SW480 (cell line): ENCODE data around the gene KLRF1.

Experiments
- DNase-seq: peaks from one replicate; pipeline ENCODE4 v3.0.0-alpha.2; 2016; ENCODE audit warnings: low spot score

Gene KLRF1, protein sequence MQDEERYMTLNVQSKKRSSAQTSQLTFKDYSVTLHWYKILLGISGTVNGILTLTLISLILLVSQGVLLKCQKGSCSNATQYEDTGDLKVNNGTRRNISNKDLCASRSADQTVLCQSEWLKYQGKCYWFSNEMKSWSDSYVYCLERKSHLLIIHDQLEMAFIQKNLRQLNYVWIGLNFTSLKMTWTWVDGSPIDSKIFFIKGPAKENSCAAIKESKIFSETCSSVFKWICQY

GRCh38 chr12:9827209-9827888 lies at the start of gene KLRF1:
KLRF1 (plus strand) TSS chr12:9827481; CDS start chr12:9827545, 64 bp downstream.
- DNase-seq, result no peak

DNA sequence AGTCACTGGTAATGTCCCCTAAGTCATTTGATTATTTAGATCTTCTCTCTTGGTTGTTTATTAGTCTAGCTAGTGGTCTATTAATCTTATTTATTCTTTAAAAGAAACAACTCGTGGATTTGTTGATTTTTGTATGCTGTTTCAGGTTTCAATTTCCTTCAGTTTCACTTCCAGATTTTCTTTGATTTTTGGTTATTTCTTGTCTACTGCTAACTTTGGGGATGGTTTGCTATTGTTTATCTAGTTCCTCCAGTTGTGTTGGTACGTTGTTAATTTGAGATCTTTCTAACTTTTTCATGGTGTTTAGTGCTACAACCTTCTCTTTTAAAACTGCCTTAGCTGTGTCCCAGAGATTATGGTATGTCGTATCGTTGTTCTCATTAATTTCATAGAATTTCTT lies 48.1 kb upstream of the KLRF1 start:
- no peak for DNase-seq

GRCh38 chr12:9781360-9781759 lies 45.9 kb upstream of the KLRF1 start:
- DNase-seq, result no peak

DNA sequence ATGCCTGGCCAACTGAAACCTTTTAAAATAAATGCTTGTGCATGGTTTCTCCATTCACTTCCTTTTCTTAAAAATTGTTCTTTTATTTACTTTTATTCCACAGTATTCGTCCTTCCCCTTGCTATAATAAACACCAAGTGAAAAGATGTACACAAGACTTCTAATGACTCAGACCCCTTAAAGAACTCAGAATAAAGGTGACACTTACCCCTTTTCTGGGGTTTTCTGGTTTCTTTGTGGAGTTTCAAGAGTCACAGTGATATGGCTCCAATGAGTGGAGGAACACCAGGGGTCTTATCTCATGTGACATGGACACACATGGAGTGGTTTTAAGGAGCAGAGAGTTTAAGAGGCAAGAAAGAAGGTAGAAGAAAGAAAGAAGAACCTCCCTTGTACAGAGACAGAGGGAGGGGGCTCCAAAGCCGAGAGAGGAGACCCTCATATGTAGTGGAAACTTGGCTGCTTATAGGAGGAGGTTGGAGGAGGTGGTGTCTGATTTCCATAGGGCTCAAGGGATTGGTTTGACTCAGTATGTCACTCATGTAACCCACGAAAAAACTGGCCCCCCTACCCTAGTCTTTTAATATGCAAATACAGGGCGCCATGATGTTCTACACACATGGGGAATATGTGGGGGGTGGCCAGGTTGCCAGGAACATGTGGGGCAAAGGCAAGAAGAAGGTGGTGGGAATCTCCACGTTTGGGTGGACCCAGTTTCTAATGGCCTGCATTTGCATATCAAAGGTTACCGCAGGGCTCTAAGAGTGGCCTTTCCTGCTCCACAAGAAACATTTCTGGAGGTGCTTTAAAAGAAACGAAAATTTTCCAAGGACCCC lies 44.5 kb upstream of the KLRF1 start:
- no peak for DNase-seq

- no peak for DNase-seq
Measured at GRCh38 chr12:9784326-9784725, 43.0 kb upstream of the KLRF1 start.

DNA sequence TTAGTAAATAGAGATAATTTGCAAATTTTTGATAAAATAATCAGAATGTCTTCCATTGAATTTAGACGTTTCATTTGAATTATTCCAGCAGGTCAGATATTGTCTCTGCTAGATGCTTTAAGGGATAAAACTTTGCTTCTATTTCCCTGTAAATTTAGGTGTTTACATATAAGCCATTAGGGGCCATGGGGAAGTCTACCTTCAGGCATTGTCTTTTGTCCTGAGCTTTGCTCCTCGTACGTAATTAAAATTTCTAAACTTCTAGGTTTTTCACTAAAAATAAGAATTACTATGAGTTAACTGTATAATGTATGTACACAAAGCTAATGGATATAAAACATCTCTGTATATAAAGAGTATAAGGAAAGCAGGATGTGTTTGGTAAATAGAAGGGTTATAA lies 42.5 kb upstream of the KLRF1 start:
- no peak for DNase-seq

DNA sequence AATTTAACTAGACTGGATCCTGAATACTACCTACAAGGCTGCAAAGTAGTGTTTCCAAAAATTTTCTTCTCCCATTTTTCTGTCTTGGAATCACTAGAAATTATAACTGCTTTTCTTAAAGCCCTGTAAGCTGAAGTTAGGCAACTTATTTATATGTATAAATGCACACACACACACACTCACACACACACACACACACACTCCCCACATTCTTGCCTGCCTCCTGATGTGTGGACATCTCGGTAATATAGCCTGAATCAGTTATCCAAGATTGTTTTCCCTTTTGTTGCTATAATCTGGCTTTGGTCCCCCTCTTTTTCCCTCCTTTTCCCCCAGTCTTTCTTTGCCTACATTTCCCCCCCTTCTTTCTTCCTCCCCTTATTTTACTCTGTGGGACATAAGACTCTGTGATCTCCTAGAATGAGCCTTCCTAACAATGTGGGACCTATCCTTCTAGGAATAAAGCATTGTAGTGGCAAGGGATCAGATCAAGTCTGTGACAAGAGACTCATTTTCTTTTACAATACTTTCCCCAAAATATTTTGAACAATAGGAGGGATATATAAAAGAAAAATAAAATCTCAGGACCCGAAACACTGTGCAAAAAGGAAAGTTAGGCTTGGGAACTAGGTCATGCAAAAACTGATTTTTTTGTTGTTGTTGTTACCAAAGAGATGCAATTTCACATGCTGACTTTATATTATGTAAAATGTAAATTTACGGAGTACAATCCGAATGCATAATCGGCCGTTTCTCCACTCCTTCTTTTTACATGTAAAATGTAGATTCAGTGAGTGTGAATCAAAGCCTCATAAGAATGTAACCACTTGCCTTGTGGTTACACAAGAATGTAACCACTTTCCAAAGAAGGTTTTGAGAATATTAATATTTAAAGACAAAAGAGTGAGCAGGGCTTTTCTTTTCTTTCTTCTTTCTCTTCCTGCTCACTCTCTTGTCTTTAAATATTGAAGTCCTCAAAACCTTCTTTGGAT lies 40.3 kb upstream of the KLRF1 start:
- no peak for DNase-seq

DNA sequence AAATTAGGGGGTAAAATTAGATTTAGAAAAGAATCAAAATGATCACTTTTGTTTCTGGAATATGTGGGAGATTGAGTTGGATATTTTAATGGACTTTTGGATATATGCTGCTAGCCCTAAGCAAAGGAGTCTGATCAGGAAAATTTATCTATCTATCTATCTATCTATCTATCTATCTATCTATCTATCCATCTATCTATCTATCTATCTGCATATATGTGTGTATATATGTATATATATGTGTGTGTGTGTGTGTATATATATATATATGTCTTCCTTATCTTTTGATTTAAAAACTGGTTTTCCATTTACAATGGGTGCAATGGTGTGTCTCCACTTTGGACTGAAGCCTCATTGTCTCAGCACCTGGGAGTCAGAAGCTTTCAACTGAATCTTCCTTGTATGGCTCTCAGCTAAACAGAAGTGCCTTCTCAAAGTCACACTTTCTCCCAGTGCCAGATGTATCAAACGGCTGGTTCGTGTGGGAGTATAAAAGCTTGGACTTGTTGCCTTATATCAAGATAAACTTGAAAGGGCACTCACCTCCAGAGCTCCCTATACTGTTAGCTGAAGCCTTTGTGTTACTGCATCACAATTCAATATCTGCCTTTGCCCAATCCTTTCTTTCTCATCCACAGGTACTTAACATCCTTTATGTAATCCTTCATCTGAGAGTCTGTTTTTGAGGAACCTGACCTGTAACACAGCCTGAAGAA lies 34.9 kb upstream of the KLRF1 start:
- no peak for DNase-seq

- DNase-seq, result no peak
Measured at GRCh38 chr12:9792961-9793617, 34.2 kb upstream of the KLRF1 start.

- DNase-seq, result no peak
Measured at GRCh38 chr12:9793779-9794395, 33.4 kb upstream of the KLRF1 start.

DNA sequence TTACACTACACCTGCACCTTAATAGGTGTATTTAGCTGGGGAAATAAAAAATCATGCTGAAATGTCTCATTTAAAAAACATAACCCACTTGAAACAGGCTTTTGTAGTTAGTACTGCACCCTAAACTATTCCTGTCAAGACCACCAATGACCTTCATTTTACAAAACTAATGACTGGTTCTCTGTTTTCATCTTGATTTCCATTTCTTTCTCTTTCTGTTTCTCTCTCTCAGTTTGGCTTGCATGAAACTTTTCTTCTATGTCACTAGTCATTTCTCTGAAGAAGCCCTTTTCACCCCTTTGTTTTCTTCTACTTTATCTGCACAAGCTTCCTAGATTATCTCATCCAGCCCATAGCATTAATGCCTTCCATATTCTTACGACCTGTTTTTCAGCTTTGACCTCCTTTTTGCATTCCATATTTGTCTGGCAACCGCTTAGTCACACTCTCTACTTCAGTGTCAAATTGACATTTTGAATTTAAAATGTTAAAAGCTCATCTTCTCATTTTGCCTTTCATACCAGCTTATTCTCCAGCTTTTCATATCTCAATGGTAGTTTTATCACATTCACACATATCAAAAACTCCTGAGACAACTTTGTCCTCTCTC lies 32.7 kb upstream of the KLRF1 start:
- no peak for DNase-seq

- DNase-seq, result no peak
Measured at GRCh38 chr12:9795945-9796344, 31.3 kb upstream of the KLRF1 start.

DNA sequence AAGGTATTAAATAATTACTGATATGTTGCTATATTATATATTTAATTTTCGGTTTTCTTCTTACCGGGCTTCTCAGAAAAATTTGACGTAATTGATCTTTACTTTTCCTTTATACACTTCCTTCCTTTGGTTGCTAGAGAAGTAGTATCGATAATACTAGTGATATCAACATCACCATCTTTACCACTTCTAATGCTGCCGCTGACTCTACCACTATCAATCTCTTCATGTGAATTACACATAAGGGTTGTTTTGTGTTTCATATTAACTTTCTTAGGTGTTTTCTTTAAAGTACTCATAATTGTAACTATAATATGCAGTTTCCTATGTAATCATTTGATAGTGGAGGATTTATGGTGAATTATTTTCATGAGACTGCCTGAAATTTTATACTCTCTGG lies 30.9 kb upstream of the KLRF1 start:
- DNase-seq, result no peak

GRCh38 chr12:9796971-9797370 lies 30.3 kb upstream of the KLRF1 start:
- no peak for DNase-seq

GRCh38 chr12:9797722-9798619 lies 29.3 kb upstream of the KLRF1 start:
- DNase-seq, result peak; percentile 76

DNA sequence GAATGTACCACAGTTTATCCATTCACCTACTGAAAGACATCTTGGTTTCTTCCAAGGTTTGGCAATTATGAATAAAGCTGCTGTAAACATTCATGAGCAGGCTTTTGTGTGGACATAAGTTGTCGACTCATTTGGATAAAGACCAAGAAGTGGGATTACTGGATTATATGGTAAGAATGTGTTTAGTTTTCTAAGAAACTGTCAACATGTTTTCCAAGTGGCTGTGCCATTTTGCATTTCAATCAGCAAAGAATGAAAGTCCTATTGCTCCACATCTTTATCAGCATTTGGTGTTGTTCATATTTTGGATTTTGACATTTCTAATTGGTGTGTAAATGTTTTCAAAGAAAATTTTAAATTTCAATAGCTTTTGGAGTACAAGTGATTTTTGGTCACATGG lies 27.3 kb upstream of the KLRF1 start:
- DNase-seq, result no peak

DNA sequence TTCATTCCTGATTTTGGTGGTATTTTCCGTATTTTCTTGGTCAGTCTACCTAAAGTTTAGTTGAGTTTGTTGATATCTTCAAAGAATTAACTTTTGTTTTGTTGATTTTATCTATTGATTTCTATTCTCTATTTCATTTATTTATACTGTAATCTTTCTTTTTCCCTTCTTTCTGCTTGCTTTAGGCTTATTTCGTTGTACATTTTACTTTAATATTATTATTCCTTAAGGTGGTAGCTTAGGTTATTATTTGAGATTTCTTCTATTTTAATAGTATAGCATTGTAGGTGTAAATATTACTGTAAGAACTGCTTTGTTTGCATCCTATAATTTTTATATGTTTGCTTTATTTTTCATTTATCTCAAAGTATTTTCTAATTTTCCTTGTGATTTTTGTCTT lies 21.4 kb upstream of the KLRF1 start:
- DNase-seq, result no peak

DNA sequence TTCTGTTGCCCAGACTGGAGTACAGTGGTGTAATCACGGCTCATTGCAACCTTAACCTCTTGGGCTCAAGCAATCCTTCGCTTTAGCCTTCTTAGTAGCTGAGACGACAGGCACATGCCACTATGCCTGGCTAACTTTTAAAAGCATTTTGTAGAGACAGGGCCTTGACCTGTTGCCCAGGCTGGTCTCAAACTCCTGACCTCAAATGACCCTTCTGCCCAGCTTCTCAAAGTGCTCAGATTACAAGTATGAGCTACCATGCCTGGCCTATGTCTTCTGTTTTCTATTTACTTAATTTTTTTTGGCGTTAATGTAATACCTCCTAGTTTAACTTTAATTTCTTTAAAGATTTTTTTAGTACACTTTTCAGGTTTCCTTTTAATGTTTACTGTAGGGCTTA lies 20.6 kb upstream of the KLRF1 start:
- no peak for DNase-seq

- DNase-seq, result no peak
Measured at GRCh38 chr12:9808504-9808903, 18.8 kb upstream of the KLRF1 start.
